WTC11 (cell line): ENCODE data around the gene RITA1. TPM values are rescaled to one million over a fixed set of nuclear protein-coding genes. Genes with fewer than 3 reads are reported as not detected.
A peak's percentile ranks its signal among the peaks of the same experiment; 100 is the strongest.

Source experiments
- ATAC-seq: fragments of 200-7000 bp; cut with Tn5 transposase; 2 replicates; pipeline ENCODE4 v1.10.0; 2021; ENCODE audit warnings: mild to moderate bottlenecking, moderate library complexity
- CTCF ChIA-PET: fragments of 300-600 bp; sonication (Branson Sonifier 250); formaldehyde crosslinking; loops from one replicate; lab custom pipeline; 2021; ENCODE audit warnings: antibody characterized with exemption; lab: Charles Lee
- POLR2A ChIA-PET: fragments of 350-600 bp; sonication (Branson Sonifier 250); formaldehyde crosslinking; loops from one replicate; lab custom pipeline; 2021; ENCODE audit warnings: antibody characterized with exemption; lab: Charles Lee
- DNase-seq: peaks from one replicate; pipeline ENCODE4 v3.0.0; 2021; ENCODE audit warnings: low spot score
- H3K27ac Mint-ChIP-seq: 2 replicates; pipeline ENCODE4 v1.8.0; 2021; ENCODE audit warnings: mixed read lengths
- H3K27me3 Mint-ChIP-seq: 2 replicates; pipeline ENCODE4 v1.8.0; 2021; ENCODE audit warnings: low read depth, mild to moderate bottlenecking, moderate library complexity, mixed read lengths
- H3K36me3 Mint-ChIP-seq: 2 replicates; pipeline ENCODE4 v1.8.0; 2021; ENCODE audit warnings: mixed read lengths
- H3K4me1 Mint-ChIP-seq: 2 replicates; pipeline ENCODE4 v1.8.0; 2022; ENCODE audit warnings: mixed read lengths
- H3K4me3 Mint-ChIP-seq: 2 replicates; pipeline ENCODE4 v1.8.0; 2021; ENCODE audit warnings: mild to moderate bottlenecking, moderate library complexity, mixed read lengths
- H3K9me3 Mint-ChIP-seq: 2 replicates; pipeline ENCODE4 v1.8.0; 2021; ENCODE audit warnings: mixed read lengths
- CTCF ChIP-seq: fragments of 200-600 bp; IDR thresholded peaks from 2 replicates; pipeline ENCODE4 v1.8.0; 2022; ENCODE audit warnings: antibody characterized with exemption
- E2F4 ChIP-seq: sonication (generic); formaldehyde crosslinking; IDR thresholded peaks from 2 replicates; pipeline ENCODE4 v1.8.1; 2022; ENCODE audit warnings: low read depth, mild to moderate bottlenecking, moderate library complexity, missing genetic modification reagents, borderline replicate concordance
- E2F5 ChIP-seq: sonication (generic); formaldehyde crosslinking; IDR thresholded peaks from 2 replicates; pipeline ENCODE4 v1.8.1; 2022; ENCODE audit warnings: mild to moderate bottlenecking, moderate library complexity, missing genetic modification reagents
- ELF4 ChIP-seq: sonication (generic); formaldehyde crosslinking; IDR thresholded peaks from 2 replicates; pipeline ENCODE4 v1.8.1; 2022; ENCODE audit warnings: low read depth, mild to moderate bottlenecking, moderate library complexity, missing genetic modification reagents
- FOXK1 ChIP-seq: sonication (generic); formaldehyde crosslinking; IDR thresholded peaks from 2 replicates; pipeline ENCODE4 v1.8.0; 2022; ENCODE audit warnings: mild to moderate bottlenecking, moderate library complexity, missing genetic modification reagents
- GTF2I ChIP-seq: fragments of 250-450 bp; sonication (Bioruptor Pico); conservative IDR thresholded peaks from 2 replicates; pipeline ENCODE4 v1.4.0; 2021; ENCODE audit warnings: mild to moderate bottlenecking
- HMGA2 ChIP-seq: fragments of 250-450 bp; sonication (Bioruptor Pico); IDR thresholded peaks from 2 replicates; pipeline ENCODE4 v1.4.0; 2021; ENCODE audit warnings: mild to moderate bottlenecking, moderate library complexity
- HMGXB4 ChIP-seq: sonication (generic); formaldehyde crosslinking; IDR thresholded peaks from 2 replicates; pipeline ENCODE4 v1.8.1; 2023; ENCODE audit warnings: mild to moderate bottlenecking, moderate library complexity, missing genetic modification reagents
- IRF1 ChIP-seq: sonication (generic); formaldehyde crosslinking; IDR thresholded peaks from 2 replicates; pipeline ENCODE4 v1.8.0; 2023; ENCODE audit warnings: missing genetic modification reagents
- JUN ChIP-seq: sonication (generic); formaldehyde crosslinking; IDR thresholded peaks from 2 replicates; pipeline ENCODE4 v1.8.0; 2023; ENCODE audit warnings: mild to moderate bottlenecking, missing genetic modification reagents
- MLX ChIP-seq: sonication (generic); formaldehyde crosslinking; IDR thresholded peaks from 2 replicates; pipeline ENCODE4 v1.8.1; 2023; ENCODE audit warnings: mild to moderate bottlenecking, missing genetic modification reagents, moderate library complexity
- NFE2L1 ChIP-seq: sonication (generic); formaldehyde crosslinking; IDR thresholded peaks from 2 replicates; pipeline ENCODE4 v1.8.1; 2023; ENCODE audit warnings: missing genetic modification reagents
- NFYB ChIP-seq: sonication (generic); formaldehyde crosslinking; conservative IDR thresholded peaks from 2 replicates; pipeline ENCODE4 v1.8.0; 2022; ENCODE audit warnings: low read depth, missing genetic modification reagents
- OVOL2 ChIP-seq: fragments of 250-450 bp; sonication (Bioruptor Pico); IDR thresholded peaks from 2 replicates; pipeline ENCODE4 v1.9.0; 2021; ENCODE audit warnings: mild to moderate bottlenecking, borderline replicate concordance
- RELA ChIP-seq: sonication (generic); formaldehyde crosslinking; IDR thresholded peaks from 2 replicates; pipeline ENCODE4 v1.8.1; 2022; ENCODE audit warnings: missing genetic modification reagents, mild to moderate bottlenecking, borderline replicate concordance
- ZNF138 ChIP-seq: sonication (generic); formaldehyde crosslinking; conservative IDR thresholded peaks from 2 replicates; pipeline ENCODE4 v1.8.1; 2022; ENCODE audit warnings: mild to moderate bottlenecking, moderate library complexity, missing genetic modification reagents
- ZNF281 ChIP-seq: sonication (generic); formaldehyde crosslinking; IDR thresholded peaks from 2 replicates; pipeline ENCODE4 v1.8.0; 2023; ENCODE audit warnings: mild to moderate bottlenecking, missing genetic modification reagents
- ZNF425 ChIP-seq: fragments of 250-450 bp; sonication (Bioruptor Pico); conservative IDR thresholded peaks from 2 replicates; pipeline ENCODE4 v1.9.0; 2021; ENCODE audit warnings: mild to moderate bottlenecking
- ZNF512 ChIP-seq: sonication (generic); formaldehyde crosslinking; IDR thresholded peaks from 2 replicates; pipeline ENCODE4 v1.8.1; 2022; ENCODE audit warnings: missing genetic modification reagents, borderline replicate concordance
- total RNA-seq: library from RNA; stranded (reverse); gene quantifications from 3 replicates; pipeline ENCODE4 v1.2.3, GENCODE V29; 2021

Gene RITA1
- total RNA-seq, 1 experiment from 2014 or later = 29.3 TPM

- TF ChIP-seq ZNF512 (CRISPR knock-in tag) (no peak), GTF2I (CRISPR knock-in tag) (no peak), HMGXB4 (no peak), FOXK1 (no peak), NFE2L1 (CRISPR knock-in tag) (no peak), MLX (CRISPR knock-in tag) (no peak), ELF4 (CRISPR knock-in tag) (no peak), JUN (CRISPR knock-in tag) (no peak), IRF1 (no peak), E2F4 (CRISPR knock-in tag) (no peak), ZNF138 (CRISPR knock-in tag) (no peak)
These were observed 25.6 kb upstream of the RITA1 start (continued) for GRCh38 chr12:113159937-113160336.

GRCh38 chr12:113161415-113162016, 24.0 kb upstream of the RITA1 start:
- H3K36me3 Mint-ChIP-seq = peaks cover 30% of the 10 kb centered on the region
- CTCF ChIA-PET = interaction anchor here (0.7 to 2.6 kb wide), 22 partner anchors 9 to 300 kb away, joined by 3 to 45 read pairs (median 5); partner anchors contain the start of genes CFAP73 and RASAL1
- TF ChIP-seq OVOL2 (CRISPR knock-in tag) (no peak), RELA (no peak), CTCF (no peak), HMGA2 (CRISPR knock-in tag) (no peak), ZNF425 (CRISPR knock-in tag) (no peak), MLX (CRISPR knock-in tag) (no peak), E2F5 (CRISPR knock-in tag) (no peak), NFYB (CRISPR knock-in tag) (no peak), NFE2L1 (CRISPR knock-in tag) (no peak), ZNF281 (no peak)
- DNase-seq = peak; percentile 97
- peak overlapping the region; percentile 49 for H3K4me3 Mint-ChIP-seq
- peaks cover 28% of the 10 kb centered on the region for H3K4me1 Mint-ChIP-seq
- peak; percentile 95 for ATAC-seq
- H3K27me3 Mint-ChIP-seq = no peaks in the 10 kb centered on the region
- peak overlapping the region; percentile 83 for H3K27ac Mint-ChIP-seq
- H3K9me3 Mint-ChIP-seq = no peaks in the 10 kb centered on the region
- POLR2A ChIA-PET = interaction anchor here (0.6 to 1.0 kb wide), 6 partner anchors 8 to 113 kb away, joined by 3 to 7 read pairs (median 4); no protein-coding TSS in a partner anchor
